Myometrial cell (primary cell): ENCODE measurements around the gene PDGFRB. TPM values are rescaled to one million over a fixed set of nuclear protein-coding genes. Genes with fewer than 3 reads are reported as not detected.

Experiments
- total RNA-seq: library from RNA; depleted of rRNA; stranded (reverse); fragments of >200 nt; gene quantifications from 2 replicates; pipeline ENCODE4 v1.2.3, GENCODE V29; 2015

Gene PDGFRB
- 138 and 149 TPM in 2 replicates for total RNA-seq

DNA sequence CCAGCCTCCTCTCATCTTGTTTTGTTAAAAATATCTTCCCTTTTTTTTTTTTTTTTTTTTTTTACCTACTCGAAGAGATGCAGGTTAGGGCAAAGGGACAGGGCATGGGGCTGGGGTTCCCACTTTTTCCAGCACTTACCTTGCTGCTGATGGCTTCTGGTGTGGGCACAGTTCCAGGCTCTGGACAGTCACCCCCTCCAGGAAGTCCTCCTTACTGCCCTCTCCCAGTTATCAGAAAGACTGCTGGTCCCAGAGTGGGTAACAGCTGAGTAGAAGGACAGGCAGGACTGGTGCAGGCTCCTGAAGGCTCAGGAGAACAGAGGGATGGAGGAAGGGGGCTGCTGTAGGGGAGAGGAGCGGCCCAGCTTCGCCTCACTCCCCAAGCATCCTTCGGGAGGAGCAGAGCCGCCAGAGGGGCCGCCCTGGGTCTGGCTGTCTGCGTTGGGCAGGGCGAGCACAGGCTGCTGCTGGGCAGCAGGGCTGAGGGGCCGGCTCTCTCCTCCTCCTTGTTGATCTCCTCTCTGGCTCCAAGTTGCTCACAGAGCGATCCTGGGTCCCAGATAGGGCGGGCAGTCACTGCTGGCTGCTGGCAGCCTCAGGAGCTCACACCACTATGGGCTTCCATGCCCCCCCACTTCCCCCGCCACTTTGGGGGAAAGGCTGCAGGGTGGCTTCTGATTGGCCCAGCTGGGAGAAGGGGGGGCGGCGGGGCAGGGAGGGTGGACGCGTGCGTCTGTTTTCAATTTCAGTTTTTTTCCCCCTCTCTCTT, at the start of gene PDGFRB:
Gene PDGFRB (minus strand): TSS at position 588 of the 769 bp plus-strand sequence. CDS start 18,798 bp downstream, outside the sequence.

DNA sequence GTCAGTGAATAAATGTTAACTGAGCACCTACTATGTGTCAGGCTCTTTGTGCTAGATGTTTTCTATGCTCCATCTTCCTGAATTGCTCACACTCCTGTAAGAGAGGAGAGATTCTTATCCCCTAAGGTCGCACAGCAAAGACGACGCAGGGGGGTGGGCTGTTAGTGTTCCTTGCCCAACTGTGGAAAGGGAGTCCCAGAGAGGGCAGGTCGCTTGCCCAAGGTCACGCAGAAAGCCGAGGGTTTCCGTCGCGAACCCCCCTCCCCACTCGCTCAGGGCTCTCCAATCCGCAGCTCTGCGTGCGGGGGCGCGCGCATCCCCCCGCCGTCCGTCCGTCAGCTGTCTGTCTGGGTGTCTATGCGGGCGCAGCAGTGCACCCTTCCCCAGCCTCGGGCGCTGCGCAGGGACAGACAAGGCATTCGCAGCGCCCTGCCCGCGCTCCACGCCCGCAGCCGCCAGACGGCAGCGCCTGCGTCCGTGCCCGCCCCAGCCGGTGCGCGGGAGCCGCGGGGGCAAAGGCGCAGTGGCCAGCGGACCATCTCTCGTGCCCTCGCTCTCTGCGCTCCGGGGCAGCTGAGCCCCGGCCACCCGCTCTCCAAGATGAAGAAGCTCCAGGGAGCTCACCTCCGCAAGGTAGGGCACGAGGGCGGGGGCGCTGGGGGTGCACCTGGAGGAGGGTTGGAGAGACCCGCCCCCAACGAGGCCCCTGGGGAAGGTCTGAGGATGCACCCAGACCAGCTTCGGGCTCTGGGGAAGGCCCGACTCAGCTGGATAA, 34.3 kb upstream of the PDGFRB start, which contains the start of gene SLC6A7:
Gene SLC6A7 (plus strand): TSS at position 335 of the 775 bp plus-strand sequence. CDS start 266 bp downstream, at position 601.

DNA sequence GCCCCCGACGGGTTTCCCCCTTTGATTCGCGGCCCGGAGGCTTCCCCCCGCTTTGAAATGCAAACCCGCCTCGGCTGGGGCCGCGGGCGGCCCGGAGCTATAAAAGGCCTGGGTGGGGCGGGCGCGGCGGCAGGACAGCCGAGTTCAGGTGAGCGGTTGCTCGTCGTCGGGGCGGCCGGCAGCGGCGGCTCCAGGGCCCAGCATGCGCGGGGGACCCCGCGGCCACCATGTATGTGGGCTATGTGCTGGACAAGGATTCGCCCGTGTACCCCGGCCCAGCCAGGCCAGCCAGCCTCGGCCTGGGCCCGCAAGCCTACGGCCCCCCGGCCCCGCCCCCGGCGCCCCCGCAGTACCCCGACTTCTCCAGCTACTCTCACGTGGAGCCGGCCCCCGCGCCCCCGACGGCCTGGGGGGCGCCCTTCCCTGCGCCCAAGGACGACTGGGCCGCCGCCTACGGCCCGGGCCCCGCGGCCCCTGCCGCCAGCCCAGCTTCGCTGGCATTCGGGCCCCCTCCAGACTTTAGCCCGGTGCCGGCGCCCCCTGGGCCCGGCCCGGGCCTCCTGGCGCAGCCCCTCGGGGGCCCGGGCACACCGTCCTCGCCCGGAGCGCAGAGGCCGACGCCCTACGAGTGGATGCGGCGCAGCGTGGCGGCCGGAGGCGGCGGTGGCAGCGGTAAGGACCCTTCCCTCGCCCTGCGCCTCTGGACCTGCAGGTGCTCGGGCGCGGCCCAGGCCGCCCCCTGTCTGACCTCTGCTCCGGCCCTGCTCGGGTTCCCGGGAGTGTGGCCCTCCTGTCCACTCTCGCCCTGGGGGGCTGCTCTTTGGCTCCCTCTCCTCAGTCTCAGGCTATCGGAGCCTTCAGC, 11.2 kb upstream of the PDGFRB start, which contains the start of gene CDX1:
Gene CDX1 (plus strand): TSS at position 129 of the 862 bp plus-strand sequence. CDS start 99 bp downstream, at position 228.

DNA sequence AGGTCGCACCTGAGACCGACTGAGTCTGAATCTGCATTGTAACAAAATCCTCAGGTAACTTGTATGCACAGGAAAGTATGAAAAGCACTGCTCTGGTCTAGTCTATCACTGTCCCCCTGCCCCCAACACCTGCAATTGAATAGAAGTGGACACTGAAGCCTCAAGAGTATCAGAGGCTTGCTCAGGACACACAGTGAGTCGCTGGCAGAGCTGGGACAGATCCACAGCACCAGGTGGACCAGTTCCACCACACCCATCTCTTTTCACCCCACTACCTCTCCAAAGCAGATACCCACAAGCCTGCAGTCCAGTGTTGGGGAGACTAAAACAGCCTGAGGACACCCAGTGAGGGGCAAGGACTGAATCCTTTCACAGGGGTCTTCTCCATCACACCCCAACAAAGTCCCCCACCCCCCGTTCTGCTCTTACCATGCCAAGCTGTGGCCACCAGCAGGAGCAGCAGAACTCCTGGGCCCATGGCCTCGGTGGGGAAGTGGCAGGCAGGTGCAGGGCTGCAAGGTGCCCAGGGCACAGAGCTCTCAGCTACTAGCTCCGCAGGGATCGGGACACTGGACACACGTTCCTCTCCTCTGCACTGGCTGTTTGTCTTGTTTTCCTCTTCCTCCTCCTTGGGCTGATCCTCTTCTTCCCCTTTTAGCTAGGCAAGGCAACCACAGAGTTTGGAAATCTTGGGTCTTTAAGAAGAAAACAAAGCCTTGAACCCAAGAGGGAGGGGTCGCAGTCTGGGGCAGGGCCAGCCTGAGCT, 69.5 kb downstream of the PDGFRB start, which contains the start of gene CSF1R:
Gene CSF1R (minus strand): TSS at position 605 of the 766 bp plus-strand sequence. CDS start 127 bp downstream, at position 478.

Other genes with a start within 250 kb of the PDGFRB start
- gene PDE6A, start 211.1 kb downstream of the PDGFRB start, total RNA-seq, result not detected in 2 replicates
- 8.1 and 9.0 TPM in 2 replicates for gene SLC26A2, start 195.1 kb downstream of the PDGFRB start, total RNA-seq
- gene TIGD6, start 155.2 kb downstream of the PDGFRB start, total RNA-seq, result 4.6 and 6.6 TPM in 2 replicates
- gene HMGXB3, start 155.1 kb downstream of the PDGFRB start, total RNA-seq, result 36.3 and 38.8 TPM in 2 replicates
- 0.18 and 0.29 TPM in 2 replicates for gene CSF1R, start 69.3 kb downstream of the PDGFRB start, total RNA-seq
- gene CDX1, start 10.9 kb upstream of the PDGFRB start, total RNA-seq, result not detected in 2 replicates
- not detected in 2 replicates for gene SLC6A7, start 34.2 kb upstream of the PDGFRB start, total RNA-seq
- 0.18 and 0.29 TPM in 2 replicates for gene CAMK2A, start 133.9 kb upstream of the PDGFRB start, total RNA-seq
- gene ARSI, start 147.1 kb upstream of the PDGFRB start, total RNA-seq, result 1.2 and 1.8 TPM in 2 replicates
- 37.8 and 39.5 TPM in 2 replicates for gene TCOF1, start 201.9 kb upstream of the PDGFRB start, total RNA-seq